ENCODE results near the gene GAP43. TPM values are rescaled to one million over a fixed set of nuclear protein-coding genes. Genes with fewer than 3 reads are reported as not detected.

The GAP43 gene
- total and polyA plus RNA-seq, 2 of the 4 experiments (the other 2 are of a cell fraction), result 0.36 to 0.51 TPM

DNA sequence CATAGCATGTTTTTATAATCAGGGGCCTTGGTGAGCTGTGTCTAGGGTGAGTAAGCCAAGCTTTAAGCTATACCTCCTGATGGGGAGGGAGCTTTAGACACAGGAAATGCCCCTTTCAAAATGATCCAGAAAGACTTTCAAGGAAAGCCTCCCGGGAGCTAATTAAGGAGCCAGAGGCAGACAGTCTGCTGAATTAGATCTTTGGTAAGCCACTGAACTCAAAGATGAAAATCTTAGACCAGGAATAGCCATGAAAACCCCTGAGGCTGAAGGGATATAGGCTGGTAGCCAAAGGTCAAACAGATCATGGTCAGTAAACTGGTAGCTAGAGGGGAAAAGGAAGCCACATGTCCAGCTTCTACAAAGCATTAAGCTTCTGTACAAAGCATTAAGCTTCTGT lies 42.7 kb upstream of the GAP43 start:
- no peak overlapping the region for H2AK5ac ChIP-seq (ENCODE audit: low read depth, low read length)
- H3K27ac ChIP-seq (ENCODE audit: insufficient read depth, low read length), result no peak overlapping the region
- intact Hi-C loops (cut with micrococcal nuclease), result no loop called here
- H3K79me1 ChIP-seq (ENCODE audit: low read depth in 1 of 2, low read length in 2 of 2), result no peaks in the 10 kb centered on the region
- H2BK20ac ChIP-seq (ENCODE audit: low read depth, low read length), result no peak overlapping the region
- H3K9ac ChIP-seq (ENCODE audit: low read depth, low read length), result no peak overlapping the region
- no peak overlapping the region for H3K4me2 ChIP-seq (ENCODE audit: low read depth, low read length)
- ChIA-PET CTCF (interaction anchor here (1.2 kb wide), 1 partner anchor 12 kb away, joined by 4 read pairs; no protein-coding TSS in a partner anchor), POLR2A (ENCODE audit: unreplicated experiment) (no interaction called here)
- WGBS, 2 experiments (ENCODE audit: extremely low coverage in 2 of 2, insufficient read length in 1 of 2), result no CpG with 5 or more reads among the region's 1 CpG
- no peak overlapping the region for H3K56ac ChIP-seq (ENCODE audit: extremely low read depth, insufficient read depth, low read length)
- dilution Hi-C loops (cut with HindIII; ENCODE audit: low sequenced_read_pairs, unreplicated experiment), result no loop called here
- in situ Hi-C loops (cut with MboI; ENCODE audit: low sequenced_read_pairs), result no loop called here
- no peak overlapping the region for H3K4ac ChIP-seq (ENCODE audit: low read depth, low read length)
- no peak for ATAC-seq (ENCODE audit: low read depth)
- no peak overlapping the region for H4K91ac ChIP-seq (ENCODE audit: insufficient read depth, low read depth, low read length)
- no peak overlapping the region for H2BK120ac ChIP-seq (ENCODE audit: low read depth, low read length)
- H4K20me1 ChIP-seq (ENCODE audit: insufficient read depth, low read length), result no peaks in the 10 kb centered on the region
- BruUV-seq (replicated peaks), result no TSS peak
- H2AK9ac ChIP-seq (replicated peaks; ENCODE audit: low read depth, low read length, poor library complexity), result no peak overlapping the region
- no peaks in the 10 kb centered on the region for H3K9me3 ChIP-seq (ENCODE audit: control insufficient read depth, insufficient read depth, low read length)
- no peak for DNase-seq
- no peak overlapping the region for H2BK15ac ChIP-seq (ENCODE audit: low read depth, low read length)
- H3K27me3 ChIP-seq (ENCODE audit: control insufficient read depth, insufficient read depth, low read length), result no peaks in the 10 kb centered on the region
- no peak overlapping the region for H4K5ac ChIP-seq (ENCODE audit: low read depth, low read length)
- H3K14ac ChIP-seq (replicated peaks; ENCODE audit: low read depth, low read length), result no peak overlapping the region
- H3K36me3 ChIP-seq (ENCODE audit: control insufficient read depth, insufficient read depth, low read length), result no peaks in the 10 kb centered on the region
- TF ChIP-seq, protein P1, sequence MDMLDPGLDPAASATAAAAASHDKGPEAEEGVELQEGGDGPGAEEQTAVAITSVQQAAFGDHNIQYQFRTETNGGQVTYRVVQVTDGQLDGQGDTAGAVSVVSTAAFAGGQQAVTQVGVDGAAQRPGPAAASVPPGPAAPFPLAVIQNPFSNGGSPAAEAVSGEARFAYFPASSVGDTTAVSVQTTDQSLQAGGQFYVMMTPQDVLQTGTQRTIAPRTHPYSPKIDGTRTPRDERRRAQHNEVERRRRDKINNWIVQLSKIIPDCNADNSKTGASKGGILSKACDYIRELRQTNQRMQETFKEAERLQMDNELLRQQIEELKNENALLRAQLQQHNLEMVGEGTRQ (IDR thresholded peaks at IDR 0.05; ENCODE audit: low read depth, low read length), result no peak
- TF ChIP-seq RAD21 (IDR thresholded peaks at IDR 0.05; ENCODE audit: low read length) (no peak), POLR2A (IDR thresholded peaks at IDR 0.05; ENCODE audit: low read depth, low read length) (no peak), CHD1 (IDR thresholded peaks at IDR 0.05; ENCODE audit: low read depth, low read length) (no peak), RFX5 (IDR thresholded peaks at IDR 0.05; ENCODE audit: low read depth, low read length) (no peak), NFE2L2 (IDR thresholded peaks at IDR 0.05; ENCODE audit: low read depth, low read length) (no peak), SMC3 (IDR thresholded peaks at IDR 0.05; ENCODE audit: low read depth, low read length) (no peak), MAZ (IDR thresholded peaks at IDR 0.05; ENCODE audit: borderline replicate concordance, low read depth, low read length) (no peak)
- TF ChIP-seq, protein P2, sequence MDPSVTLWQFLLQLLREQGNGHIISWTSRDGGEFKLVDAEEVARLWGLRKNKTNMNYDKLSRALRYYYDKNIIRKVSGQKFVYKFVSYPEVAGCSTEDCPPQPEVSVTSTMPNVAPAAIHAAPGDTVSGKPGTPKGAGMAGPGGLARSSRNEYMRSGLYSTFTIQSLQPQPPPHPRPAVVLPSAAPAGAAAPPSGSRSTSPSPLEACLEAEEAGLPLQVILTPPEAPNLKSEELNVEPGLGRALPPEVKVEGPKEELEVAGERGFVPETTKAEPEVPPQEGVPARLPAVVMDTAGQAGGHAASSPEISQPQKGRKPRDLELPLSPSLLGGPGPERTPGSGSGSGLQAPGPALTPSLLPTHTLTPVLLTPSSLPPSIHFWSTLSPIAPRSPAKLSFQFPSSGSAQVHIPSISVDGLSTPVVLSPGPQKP (IDR thresholded peaks at IDR 0.05; ENCODE audit: borderline replicate concordance, low read depth, low read length), result no peak
- TF ChIP-seq, protein P3, sequence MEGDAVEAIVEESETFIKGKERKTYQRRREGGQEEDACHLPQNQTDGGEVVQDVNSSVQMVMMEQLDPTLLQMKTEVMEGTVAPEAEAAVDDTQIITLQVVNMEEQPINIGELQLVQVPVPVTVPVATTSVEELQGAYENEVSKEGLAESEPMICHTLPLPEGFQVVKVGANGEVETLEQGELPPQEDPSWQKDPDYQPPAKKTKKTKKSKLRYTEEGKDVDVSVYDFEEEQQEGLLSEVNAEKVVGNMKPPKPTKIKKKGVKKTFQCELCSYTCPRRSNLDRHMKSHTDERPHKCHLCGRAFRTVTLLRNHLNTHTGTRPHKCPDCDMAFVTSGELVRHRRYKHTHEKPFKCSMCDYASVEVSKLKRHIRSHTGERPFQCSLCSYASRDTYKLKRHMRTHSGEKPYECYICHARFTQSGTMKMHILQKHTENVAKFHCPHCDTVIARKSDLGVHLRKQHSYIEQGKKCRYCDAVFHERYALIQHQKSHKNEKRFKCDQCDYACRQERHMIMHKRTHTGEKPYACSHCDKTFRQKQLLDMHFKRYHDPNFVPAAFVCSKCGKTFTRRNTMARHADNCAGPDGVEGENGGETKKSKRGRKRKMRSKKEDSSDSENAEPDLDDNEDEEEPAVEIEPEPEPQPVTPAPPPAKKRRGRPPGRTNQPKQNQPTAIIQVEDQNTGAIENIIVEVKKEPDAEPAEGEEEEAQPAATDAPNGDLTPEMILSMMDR (conservative IDR thresholded peaks at IDR 0.05; ENCODE audit: low read depth, low read length), result no peak
- no peak overlapping the region for H3K18ac ChIP-seq (ENCODE audit: low read depth, low read length)
- H2BK5ac ChIP-seq (ENCODE audit: low read depth, low read length, poor library complexity, severe bottlenecking), result no peak overlapping the region
- no peak overlapping the region for H4K8ac ChIP-seq (ENCODE audit: low read depth in 2 of 2, low read length in 2 of 2)
- no peaks in the 10 kb centered on the region for H3K4me1 ChIP-seq (ENCODE audit: control insufficient read depth, insufficient read depth, low read length)
- H3K4me3 ChIP-seq (ENCODE audit: insufficient read depth, low read depth, low read length), result no peak overlapping the region
- H3K23ac ChIP-seq (ENCODE audit: low read depth, low read length), result no peak overlapping the region
- no peaks in the 10 kb centered on the region for H3K9me1 ChIP-seq (ENCODE audit: insufficient read depth, low read length)
- no peak overlapping the region for H2AFZ ChIP-seq (replicated peaks; ENCODE audit: low read length, poor library complexity)
